GM23248 (cell line): ENCODE results near the gene SYTL3.

Experiments
- EZH2 ChIP-seq: fragments of 200-600 bp; sonication (generic); IDR thresholded peaks from 2 replicates; pipeline ENCODE4 v1.6.1; 2018; ENCODE audit warnings: antibody characterized with exemption, mild to moderate bottlenecking; ENCODE audit not compliant: insufficient read depth, poor library complexity, severe bottlenecking
- EZH2phosphoT487 ChIP-seq: fragments of 200-600 bp; sonication (generic); IDR thresholded peaks from 2 replicates; pipeline ENCODE4 v1.6.1; 2018; ENCODE audit warnings: antibody characterized with exemption, moderate library complexity, mild to moderate bottlenecking, low read depth; ENCODE audit not compliant: insufficient read depth

GRCh38 chr6:158643836-158644230 is 6.0 kb upstream of the SYTL3 start:
- TF ChIP-seq EZH2phosphoT487 (no peak), EZH2 (no peak)
